Osteocyte (in vitro differentiated cells): Measurements from ENCODE around the gene ETV5. TPM values are rescaled to one million over a fixed set of nuclear protein-coding genes. Genes with fewer than 3 reads are reported as not detected.

ENCODE experiments used
- DNase-seq: peaks from one replicate; pipeline ENCODE4 v3.0.0; 2021; ENCODE audit warnings: mixed read lengths; ENCODE audit not compliant: unreplicated experiment; ENCODE audit errors: extremely low spot score
- H3K27ac Mint-ChIP-seq: one replicate; pipeline ENCODE4 v1.8.0; 2021; ENCODE audit warnings: mild to moderate bottlenecking, mixed read lengths; ENCODE audit not compliant: unreplicated experiment
- H3K27me3 Mint-ChIP-seq: one replicate; pipeline ENCODE4 v1.8.0; 2021; ENCODE audit warnings: mixed read lengths; ENCODE audit not compliant: unreplicated experiment
- H3K36me3 Mint-ChIP-seq: one replicate; pipeline ENCODE4 v1.8.0; 2021; ENCODE audit warnings: mixed read lengths; ENCODE audit not compliant: unreplicated experiment
- H3K4me1 Mint-ChIP-seq: one replicate; pipeline ENCODE4 v1.8.0; 2021; ENCODE audit warnings: mixed read lengths; ENCODE audit not compliant: unreplicated experiment
- H3K4me3 Mint-ChIP-seq: one replicate; pipeline ENCODE4 v1.8.0; 2021; ENCODE audit warnings: mild to moderate bottlenecking, moderate library complexity, mixed read lengths; ENCODE audit not compliant: unreplicated experiment
- H3K9me3 Mint-ChIP-seq: one replicate; pipeline ENCODE4 v1.8.0; 2021; ENCODE audit warnings: mixed read lengths; ENCODE audit not compliant: unreplicated experiment
- total RNA-seq: library from RNA; stranded (reverse); gene quantifications from 2 replicates; pipeline ENCODE4 v1.2.1, GENCODE V29; 2021
- TF ChIP-seq, protein P1 (sequence below): fragments of 200-600 bp; sonication (generic); IDR thresholded peaks from 2 replicates; pipeline ENCODE4 v1.5.0; 2021; ENCODE audit warnings: antibody characterized with exemption, mild to moderate bottlenecking, moderate library complexity

ETV5 gene
- total RNA-seq, 1 donor from 2014 or later, result 63.6 TPM

DNA sequence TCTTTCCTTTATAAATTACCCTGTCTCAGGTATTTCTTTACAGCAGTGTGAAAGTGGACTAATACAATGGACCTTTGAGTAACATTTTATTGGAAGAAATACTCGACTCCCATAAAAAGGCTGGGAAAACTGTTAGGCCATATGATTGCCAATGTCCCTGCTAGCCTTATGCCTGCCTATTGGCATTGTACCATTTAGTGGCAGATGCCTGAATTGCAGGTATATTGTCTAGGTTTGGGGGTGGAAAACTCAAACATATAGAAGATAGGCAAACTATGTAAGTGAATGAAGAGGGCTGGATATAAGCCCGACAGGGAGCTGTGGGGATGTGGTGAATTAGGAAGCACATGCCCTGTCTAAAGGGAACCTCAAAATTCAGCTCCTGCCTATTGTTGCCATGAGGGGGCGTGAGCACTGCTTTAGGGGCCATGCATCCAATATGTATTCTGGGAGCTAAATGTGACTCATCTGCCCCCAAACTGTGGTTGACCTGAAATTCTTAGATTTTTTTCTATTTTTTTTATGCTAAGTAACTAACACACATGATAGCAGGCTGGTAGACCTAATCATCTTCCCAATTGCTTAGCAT, 105.9 kb downstream of the ETV5 start:
- Mint-ChIP-seq H3K27me3 (peaks cover 38% of the 10 kb centered on the region), H3K4me1 (no peaks in the 10 kb centered on the region), H3K9me3 (no peaks in the 10 kb centered on the region), H3K4me3 (no peak overlapping the region), H3K36me3 (no peaks in the 10 kb centered on the region), H3K27ac (no peak overlapping the region)
- TF ChIP-seq, protein P1, sequence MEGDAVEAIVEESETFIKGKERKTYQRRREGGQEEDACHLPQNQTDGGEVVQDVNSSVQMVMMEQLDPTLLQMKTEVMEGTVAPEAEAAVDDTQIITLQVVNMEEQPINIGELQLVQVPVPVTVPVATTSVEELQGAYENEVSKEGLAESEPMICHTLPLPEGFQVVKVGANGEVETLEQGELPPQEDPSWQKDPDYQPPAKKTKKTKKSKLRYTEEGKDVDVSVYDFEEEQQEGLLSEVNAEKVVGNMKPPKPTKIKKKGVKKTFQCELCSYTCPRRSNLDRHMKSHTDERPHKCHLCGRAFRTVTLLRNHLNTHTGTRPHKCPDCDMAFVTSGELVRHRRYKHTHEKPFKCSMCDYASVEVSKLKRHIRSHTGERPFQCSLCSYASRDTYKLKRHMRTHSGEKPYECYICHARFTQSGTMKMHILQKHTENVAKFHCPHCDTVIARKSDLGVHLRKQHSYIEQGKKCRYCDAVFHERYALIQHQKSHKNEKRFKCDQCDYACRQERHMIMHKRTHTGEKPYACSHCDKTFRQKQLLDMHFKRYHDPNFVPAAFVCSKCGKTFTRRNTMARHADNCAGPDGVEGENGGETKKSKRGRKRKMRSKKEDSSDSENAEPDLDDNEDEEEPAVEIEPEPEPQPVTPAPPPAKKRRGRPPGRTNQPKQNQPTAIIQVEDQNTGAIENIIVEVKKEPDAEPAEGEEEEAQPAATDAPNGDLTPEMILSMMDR, result peak; percentile 45
- DNase-seq, result peak; percentile 15

DNA sequence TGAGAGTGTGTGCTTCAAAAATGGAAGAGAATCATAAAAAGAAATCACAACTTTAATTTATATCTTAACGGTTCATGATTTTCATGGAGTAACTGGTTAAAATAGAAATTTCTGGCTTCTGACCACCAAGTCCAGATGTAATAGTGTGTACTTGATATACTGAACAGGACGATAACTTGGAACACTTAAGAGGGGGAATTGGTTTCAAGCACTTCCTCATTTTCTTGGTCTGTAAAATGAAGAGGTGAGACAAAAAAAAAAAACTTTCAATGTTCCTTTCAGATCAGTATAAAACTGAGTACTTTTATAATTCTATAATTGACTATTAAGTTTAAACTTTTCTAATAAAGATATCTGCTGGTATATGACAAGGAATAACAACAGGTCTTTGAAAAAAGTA, 107.0 kb downstream of the ETV5 start:
- Mint-ChIP-seq H3K36me3 (no peaks in the 10 kb centered on the region), H3K4me1 (no peaks in the 10 kb centered on the region), H3K9me3 (no peaks in the 10 kb centered on the region), H3K27me3 (peaks cover 41% of the 10 kb centered on the region), H3K4me3 (no peak overlapping the region), H3K27ac (no peak overlapping the region)
- DNase-seq, result no peak
- TF ChIP-seq, protein P1, result no peak

DNA sequence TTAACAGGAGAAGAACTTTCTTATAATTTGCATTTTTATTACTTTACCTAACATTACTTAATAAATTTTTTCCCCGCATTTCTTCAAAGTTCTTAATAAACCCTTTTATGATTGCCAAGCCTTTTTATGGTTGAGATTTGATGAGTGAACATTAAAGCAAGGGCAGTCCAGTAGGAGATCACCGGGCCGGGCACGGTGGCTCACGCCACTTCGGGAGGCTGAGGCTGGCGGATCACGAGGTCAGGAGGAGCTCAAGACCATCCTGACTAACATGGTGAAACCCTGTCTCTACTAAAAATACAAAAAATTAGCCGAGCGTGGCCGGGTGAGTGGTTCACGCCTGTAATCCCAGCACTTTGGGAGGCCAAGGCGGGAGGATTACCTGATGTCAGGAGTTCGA, 109.7 kb downstream of the ETV5 start:
- Mint-ChIP-seq H3K36me3 (no peaks in the 10 kb centered on the region), H3K4me1 (no peaks in the 10 kb centered on the region), H3K4me3 (no peak overlapping the region), H3K9me3 (no peaks in the 10 kb centered on the region), H3K27ac (no peak overlapping the region), H3K27me3 (peaks cover 42% of the 10 kb centered on the region)
- TF ChIP-seq, protein P1, result no peak
- DNase-seq, result peak; percentile 59

DNA sequence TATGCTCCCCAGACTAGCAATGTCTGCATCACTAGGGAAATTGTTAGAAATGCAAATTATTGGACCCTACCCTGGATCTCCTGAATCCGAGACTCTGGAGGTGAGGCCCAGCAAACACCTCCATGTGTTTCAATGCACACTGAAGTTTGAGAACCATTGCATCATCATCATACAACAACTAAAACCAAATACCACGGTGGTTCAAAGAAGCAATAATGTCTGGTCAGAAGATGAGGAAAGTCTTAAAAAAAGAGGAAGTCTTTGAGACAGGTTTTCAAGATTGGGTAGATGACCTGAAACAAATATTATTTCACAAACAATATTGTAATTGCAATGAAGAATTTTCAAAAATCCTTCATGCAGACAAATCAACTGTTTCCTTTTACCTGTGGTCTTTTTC, 110.8 kb downstream of the ETV5 start:
- Mint-ChIP-seq H3K4me1 (no peaks in the 10 kb centered on the region), H3K27me3 (peaks cover 38% of the 10 kb centered on the region), H3K9me3 (no peaks in the 10 kb centered on the region), H3K4me3 (no peak overlapping the region), H3K27ac (no peak overlapping the region), H3K36me3 (no peaks in the 10 kb centered on the region)
- no peak for DNase-seq
- TF ChIP-seq, protein P1, result no peak

DNA sequence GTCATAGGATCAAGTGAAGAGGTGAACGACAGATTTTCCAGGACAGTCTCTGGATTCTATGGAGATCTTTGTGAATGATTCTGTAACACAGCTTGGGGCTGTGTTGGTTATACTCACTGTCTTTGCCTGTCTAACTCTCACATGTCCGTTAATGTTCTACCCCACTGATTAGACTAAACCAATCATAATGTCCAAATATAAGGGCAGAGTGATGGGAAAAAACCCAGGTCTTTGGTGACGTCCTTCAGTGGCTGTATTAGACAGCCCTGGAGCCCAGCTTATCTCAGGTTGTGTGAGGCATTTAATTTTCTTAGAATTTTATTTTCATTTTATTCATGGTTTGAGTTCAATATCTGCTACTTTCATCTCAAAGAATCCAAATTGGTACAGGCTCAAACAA, 111.8 kb downstream of the ETV5 start:
- Mint-ChIP-seq H3K36me3 (no peaks in the 10 kb centered on the region), H3K4me1 (peaks cover 8% of the 10 kb centered on the region), H3K9me3 (no peaks in the 10 kb centered on the region), H3K4me3 (no peak overlapping the region), H3K27ac (no peak overlapping the region), H3K27me3 (peaks cover 39% of the 10 kb centered on the region)
- TF ChIP-seq, protein P1, result no peak
- no peak for DNase-seq

Other genes starting within 250 kb of the ETV5 start
- 90.9 and 113 TPM in 2 replicates for gene TRA2B, start 171.1 kb downstream of the ETV5 start, total RNA-seq